ENCODE data around the gene APC2.
"Not testable (repeated sequence)": the region's sequence is repeated elsewhere in the genome, so short reads cannot be mapped to it uniquely, and the experiment has no call there.

APC2 gene

DNA sequence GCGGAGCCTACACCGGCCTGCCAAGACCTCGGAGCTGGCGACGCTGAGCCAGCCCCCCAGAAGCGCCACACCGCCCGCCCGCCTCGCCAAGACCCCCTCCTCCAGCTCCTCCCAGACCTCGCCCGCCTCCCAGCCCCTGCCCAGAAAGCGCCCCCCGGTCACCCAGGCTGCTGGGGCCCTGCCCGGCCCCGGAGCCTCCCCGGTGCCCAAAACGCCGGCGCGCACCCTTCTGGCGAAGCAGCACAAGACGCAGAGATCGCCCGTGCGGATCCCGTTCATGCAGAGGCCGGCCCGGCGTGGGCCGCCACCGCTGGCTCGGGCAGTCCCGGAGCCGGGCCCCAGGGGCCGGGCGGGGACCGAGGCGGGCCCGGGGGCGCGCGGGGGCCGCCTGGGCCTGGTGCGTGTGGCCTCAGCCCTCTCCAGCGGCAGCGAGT, 18.9 kb downstream of the APC2 start:
- DNase-seq = no peak

GRCh38 chr19:1469255-1470054, 19.5 kb downstream of the APC2 start:
- DNase-seq = no peak

DNA sequence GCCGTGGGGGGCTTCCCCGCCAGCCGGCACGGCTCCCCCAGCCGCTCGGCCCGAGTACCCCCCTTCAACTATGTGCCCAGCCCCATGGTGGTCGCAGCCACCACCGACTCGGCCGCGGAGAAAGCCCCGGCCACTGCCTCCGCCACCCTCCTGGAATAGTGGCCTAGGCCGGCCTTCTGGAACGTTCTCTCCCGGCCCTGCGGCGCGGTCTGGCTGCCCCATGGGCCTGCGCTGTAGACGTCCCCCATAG, 20.1 kb downstream of the APC2 start:
- no peak for DNase-seq

DNA sequence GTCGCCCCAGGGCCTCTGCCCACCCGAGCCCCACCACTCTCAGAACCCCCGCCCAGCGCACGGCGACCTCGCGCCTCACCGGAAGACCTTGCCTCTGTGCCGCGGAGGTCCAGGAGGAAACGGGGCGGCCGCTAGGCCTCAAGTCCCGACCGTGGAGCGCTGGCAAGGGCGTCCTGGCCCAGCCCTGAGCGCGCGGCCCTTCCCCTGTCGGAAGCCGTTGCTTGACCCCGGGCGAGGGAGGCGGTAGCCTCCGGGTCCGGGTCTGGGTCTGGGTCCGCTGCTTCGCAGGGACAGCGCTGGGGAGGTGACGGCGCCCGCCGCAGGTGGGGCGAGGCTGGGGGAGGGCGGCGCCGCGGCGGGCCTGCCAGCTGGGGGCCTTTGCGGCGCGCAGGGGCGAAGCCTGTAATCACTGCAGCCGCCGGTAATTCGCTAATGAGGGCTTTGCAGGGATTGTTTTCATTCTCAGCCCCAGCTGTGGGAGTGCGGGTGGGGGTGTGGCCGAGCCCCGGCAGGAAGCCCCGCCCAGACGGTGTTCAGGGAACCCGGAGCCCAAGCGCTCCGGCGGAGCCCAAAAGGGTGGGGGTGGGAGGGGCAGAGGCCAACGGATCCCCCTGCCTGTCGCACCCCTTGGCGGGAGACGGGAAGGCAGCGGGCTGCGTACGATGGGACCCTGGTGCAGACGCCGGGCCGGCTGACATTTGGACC, 20.5 kb downstream of the APC2 start:
- DNase-seq = no peak

- no peak for DNase-seq
Measured at GRCh38 chr19:1471010-1471514, 21.1 kb downstream of the APC2 start.

DNA sequence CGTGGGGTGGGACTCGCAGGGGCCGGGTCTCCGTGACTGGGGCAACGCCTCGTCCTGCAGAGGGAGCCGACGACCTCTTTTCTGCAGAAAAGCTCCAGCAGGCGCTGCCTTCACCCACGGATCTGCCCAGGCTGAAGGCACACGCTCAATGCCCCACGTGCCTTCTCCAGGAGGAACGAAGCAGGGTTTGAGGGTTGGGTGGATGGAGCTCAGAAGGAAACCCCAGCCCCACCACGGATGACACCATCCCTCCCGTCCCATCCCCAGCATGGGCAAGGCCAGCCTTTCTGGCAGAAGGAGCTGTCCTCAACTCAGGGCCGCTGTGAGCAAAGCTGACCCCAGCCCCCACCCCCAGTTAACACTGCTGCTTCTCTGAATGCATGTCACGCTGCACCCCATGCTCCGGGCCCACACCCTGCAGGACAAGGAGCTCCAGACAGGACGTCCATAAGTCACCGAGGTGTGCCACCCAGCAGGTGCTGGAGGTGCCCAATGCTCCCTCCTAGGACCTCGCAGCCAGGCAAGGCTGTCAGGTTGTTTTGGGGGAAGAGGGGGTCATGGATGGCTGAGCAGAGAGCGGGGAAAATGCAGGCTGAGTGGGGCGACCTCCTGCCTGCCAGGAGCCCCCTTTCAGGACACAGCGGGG, 21.7 kb downstream of the APC2 start:
- DNase-seq = no peak

- DNase-seq = no peak
Measured at GRCh38 chr19:1472231-1473084, 22.5 kb downstream of the APC2 start.

DNA sequence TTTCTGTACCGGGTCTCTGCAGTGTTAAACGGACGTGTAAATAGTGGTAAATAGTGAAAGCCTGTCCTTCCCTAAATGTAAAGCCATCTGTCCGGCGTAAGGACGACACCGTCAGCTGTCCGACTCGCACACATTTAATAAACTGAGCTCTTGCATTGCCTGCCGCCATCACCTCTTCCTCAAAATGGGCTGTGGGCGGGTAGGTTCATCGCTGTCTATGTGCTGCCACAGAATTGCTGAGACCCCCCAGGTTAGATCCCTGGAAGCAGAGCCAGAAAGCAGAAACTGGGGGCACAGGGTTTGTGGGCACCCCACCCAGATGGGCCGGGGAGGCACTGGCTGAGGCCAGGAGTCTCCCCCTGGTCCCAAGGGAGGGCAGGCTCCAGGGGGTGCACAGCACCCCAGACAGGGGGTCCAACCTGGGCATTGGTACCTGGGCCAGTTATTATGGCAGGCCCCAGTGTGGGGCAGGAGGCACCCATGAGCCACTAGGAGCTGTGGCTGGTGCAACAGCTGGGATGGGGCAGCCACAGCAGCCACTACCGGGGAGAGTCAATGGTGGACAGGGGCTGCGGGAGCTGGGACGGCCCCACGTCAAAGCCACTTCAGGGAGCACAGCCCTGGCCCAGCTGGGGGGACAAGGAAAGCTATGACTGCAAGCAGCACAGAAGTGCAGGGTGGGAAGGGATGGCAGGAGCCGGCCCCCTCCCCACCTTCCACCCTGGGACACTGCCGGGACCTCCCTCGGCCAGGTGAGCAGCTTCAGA, 23.3 kb downstream of the APC2 start:
- no peak for DNase-seq

GRCh38 chr19:1474011-1474764, 24.3 kb downstream of the APC2 start:
- DNase-seq = no peak

DNA sequence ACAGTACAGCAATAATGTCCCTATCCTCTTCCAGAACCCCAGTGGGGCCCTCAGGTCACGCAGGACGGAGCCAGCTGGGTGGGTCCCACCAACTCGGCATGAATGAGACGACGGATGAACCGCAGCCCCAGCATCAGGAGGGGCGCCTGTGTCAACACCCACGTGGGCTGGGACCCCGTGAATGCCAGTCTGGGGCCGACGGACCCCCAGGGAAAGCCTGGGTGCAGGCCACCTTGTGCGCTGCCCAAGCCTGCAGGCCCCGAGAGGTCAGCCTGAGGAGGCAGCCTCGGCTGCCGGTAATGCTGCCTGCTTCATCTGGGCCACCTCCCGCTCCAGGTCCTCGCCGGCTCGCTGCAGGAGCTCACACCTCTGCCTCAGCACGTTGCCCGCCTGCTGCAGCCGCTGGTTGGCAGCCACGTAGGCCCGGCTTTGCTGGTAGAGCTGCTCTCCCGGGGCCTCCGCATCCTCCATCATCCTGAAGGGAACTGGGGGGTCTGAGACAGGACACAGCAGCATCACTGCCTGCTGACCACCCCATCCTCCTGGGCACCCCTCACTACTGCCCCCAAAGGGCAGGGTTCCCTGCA, 24.9 kb downstream of the APC2 start:
- no peak for DNase-seq

- DNase-seq = no peak
Measured at GRCh38 chr19:1475751-1476437, 26.0 kb downstream of the APC2 start.

DNA sequence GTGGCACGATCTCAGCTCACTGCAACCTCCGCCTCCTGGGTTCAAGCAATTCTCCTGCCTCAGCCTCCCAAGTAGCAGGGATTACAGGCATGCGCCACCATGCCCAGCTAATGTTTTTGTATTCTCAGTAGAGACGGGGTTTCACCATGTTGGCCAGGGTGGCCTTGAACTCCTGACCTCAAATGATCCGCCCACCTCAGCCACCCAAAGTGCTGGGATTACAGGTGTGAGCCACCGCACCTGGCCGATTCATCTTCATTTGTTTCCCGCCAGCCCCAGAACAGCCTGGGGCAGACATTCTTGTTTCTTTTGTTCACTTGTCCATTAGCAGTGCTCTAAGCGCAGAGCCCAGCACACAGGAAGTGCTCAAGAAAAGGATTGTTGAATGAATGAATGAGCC, 27.1 kb downstream of the APC2 start:
- not testable (repeated sequence) for DNase-seq

DNA sequence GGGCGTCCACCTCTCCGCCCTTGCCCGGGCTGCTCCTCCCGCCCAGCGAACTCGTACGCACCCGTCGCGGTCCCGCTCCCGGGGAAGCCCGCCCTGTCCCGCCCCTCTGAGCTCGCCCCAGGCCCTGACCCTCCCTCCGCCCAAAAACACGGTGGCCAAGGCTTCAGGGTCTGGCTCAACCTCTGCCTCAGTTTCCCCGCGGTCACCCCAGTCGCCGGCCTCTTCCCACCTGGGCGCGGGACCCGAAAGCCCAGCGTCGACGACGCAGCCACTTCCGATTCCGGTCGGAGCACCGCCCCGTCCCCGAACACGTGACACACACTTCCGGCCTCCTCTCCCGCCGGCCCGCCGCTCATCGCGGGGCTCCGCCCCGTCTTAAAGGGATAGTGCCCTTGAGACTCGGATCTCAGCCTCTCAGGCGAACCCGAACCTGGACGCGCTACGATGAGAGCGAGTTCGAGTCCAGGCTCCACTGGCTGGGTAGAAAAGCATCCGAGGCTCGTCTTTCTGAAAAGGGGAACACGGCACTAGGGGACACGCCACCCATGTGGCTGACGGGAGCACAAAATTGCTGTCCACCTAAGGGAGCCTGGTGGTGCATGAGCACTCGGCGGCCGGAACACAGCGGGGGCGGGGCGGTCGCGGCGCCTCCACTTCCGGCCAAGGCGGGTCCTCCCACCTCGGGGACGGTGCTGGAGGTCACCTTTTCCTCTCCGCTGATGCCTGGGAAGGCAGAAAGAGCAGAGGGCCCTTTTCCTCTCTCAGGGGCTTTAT, 29.2 kb downstream of the APC2 start, which contains the start of gene C19orf25:
Gene C19orf25 (minus strand): TSS at position 282 of the 774 bp plus-strand sequence. CDS start 312 bp downstream, outside the sequence.
- DNase-seq = peak; percentile 71

GRCh38 chr19:1481224-1481892, 31.4 kb downstream of the APC2 start:
- no peak for DNase-seq

GRCh38 chr19:1481893-1482360, 32.0 kb downstream of the APC2 start:
- no peak for DNase-seq

- DNase-seq = no peak
Measured at GRCh38 chr19:1482361-1483130, 32.6 kb downstream of the APC2 start.

GRCh38 chr19:1483131-1483978, 33.4 kb downstream of the APC2 start:
- no peak for DNase-seq
